PFSK-1 (cell line): ENCODE data around the gene CASQ2.

Source experiments
- FOXP2 ChIP-seq: optimal IDR thresholded peaks from 2 replicates; pipeline ENCODE3; 2011; ENCODE audit warnings: borderline replicate concordance, control low read depth, inconsistent platforms; ENCODE audit not compliant: insufficient read depth; ENCODE audit errors: extremely low read length, extremely low read depth
- POLR2AphosphoS5 ChIP-seq: IDR thresholded peaks from 2 replicates; pipeline ENCODE4 v1.6.1; 2012; ENCODE audit warnings: low read depth, mild to moderate bottlenecking, control low read depth, low read length, moderate library complexity
- SIN3A ChIP-seq: IDR thresholded peaks from 2 replicates; pipeline ENCODE4 v1.6.1; 2012; ENCODE audit warnings: mild to moderate bottlenecking, low read length, moderate library complexity, borderline replicate concordance; ENCODE audit not compliant: insufficient read depth
- TAF1 ChIP-seq: IDR thresholded peaks from 2 replicates; pipeline ENCODE4 v1.6.1; 2012; ENCODE audit warnings: low read length, control low read depth, borderline replicate concordance; ENCODE audit not compliant: insufficient read depth
- TF ChIP-seq, protein P1 (sequence below), 2 experiments: IDR thresholded peaks; 2 replicates each; pipeline versions ENCODE4 v1.6.1 to v1.8.0; 2011 to 2012; ENCODE audit warnings: low read depth in 2 of 2, low read length in 2 of 2, control low read depth in 1 of 2, inconsistent platforms in 1 of 2, mild to moderate bottlenecking in 1 of 2, moderate library complexity in 1 of 2; ENCODE audit not compliant: insufficient read depth in 1 of 2

The CASQ2 gene

DNA sequence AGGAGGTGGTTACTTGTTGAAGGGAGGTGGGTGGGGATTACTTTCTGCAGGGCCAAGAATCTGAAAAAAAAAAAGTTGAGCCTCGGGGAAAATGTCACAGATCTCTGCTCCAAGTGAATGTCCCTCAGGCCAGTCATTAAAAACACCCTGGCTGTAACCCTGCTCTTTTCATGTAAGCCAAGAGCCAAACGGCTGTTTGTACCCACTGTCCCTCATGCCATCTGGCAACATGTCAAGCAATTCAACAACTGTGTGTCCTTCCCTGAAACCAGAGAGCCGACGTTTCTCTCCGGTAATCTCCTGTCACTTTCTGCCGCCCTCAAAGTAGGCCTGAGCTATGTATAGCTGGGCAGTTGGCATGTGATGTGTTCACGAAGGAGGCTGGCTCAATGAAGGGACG is 14.7 kb downstream of the CASQ2 start:
- TF ChIP-seq TAF1 (no peak), SIN3A (no peak), FOXP2 (no peak), POLR2AphosphoS5 (no peak)
- TF ChIP-seq, protein P1, sequence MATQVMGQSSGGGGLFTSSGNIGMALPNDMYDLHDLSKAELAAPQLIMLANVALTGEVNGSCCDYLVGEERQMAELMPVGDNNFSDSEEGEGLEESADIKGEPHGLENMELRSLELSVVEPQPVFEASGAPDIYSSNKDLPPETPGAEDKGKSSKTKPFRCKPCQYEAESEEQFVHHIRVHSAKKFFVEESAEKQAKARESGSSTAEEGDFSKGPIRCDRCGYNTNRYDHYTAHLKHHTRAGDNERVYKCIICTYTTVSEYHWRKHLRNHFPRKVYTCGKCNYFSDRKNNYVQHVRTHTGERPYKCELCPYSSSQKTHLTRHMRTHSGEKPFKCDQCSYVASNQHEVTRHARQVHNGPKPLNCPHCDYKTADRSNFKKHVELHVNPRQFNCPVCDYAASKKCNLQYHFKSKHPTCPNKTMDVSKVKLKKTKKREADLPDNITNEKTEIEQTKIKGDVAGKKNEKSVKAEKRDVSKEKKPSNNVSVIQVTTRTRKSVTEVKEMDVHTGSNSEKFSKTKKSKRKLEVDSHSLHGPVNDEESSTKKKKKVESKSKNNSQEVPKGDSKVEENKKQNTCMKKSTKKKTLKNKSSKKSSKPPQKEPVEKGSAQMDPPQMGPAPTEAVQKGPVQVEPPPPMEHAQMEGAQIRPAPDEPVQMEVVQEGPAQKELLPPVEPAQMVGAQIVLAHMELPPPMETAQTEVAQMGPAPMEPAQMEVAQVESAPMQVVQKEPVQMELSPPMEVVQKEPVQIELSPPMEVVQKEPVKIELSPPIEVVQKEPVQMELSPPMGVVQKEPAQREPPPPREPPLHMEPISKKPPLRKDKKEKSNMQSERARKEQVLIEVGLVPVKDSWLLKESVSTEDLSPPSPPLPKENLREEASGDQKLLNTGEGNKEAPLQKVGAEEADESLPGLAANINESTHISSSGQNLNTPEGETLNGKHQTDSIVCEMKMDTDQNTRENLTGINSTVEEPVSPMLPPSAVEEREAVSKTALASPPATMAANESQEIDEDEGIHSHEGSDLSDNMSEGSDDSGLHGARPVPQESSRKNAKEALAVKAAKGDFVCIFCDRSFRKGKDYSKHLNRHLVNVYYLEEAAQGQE (IDR thresholded peaks at IDR 0.05; ENCODE audit: insufficient read depth in 1 of 2, low read depth in 2 of 2, low read length in 2 of 2), result no peak

DNA sequence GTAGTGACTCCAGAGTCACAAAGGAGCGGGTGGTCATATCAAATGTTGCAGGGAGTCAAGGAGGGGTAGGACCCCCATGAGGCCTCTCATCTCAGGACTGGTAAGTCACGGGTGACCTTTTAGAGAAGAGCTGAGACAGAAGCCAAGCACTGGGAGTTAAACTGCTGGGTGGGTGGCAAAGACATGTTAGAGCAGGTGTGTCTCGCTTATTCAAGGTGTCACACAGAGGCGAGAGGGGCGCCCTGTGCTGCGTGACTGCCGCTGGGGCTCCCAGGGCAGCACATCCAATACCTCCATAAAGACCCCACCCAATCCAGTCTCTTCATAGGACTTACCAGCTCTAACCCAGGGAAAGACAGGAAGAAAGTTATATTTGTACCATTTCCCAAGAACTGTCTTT is 15.2 kb downstream of the CASQ2 start:
- TF ChIP-seq TAF1 (no peak), FOXP2 (no peak), SIN3A (no peak)
- TF ChIP-seq, protein P1 (IDR thresholded peaks at IDR 0.05; ENCODE audit: insufficient read depth in 1 of 2, low read depth in 2 of 2, low read length in 2 of 2), result no peak

DNA sequence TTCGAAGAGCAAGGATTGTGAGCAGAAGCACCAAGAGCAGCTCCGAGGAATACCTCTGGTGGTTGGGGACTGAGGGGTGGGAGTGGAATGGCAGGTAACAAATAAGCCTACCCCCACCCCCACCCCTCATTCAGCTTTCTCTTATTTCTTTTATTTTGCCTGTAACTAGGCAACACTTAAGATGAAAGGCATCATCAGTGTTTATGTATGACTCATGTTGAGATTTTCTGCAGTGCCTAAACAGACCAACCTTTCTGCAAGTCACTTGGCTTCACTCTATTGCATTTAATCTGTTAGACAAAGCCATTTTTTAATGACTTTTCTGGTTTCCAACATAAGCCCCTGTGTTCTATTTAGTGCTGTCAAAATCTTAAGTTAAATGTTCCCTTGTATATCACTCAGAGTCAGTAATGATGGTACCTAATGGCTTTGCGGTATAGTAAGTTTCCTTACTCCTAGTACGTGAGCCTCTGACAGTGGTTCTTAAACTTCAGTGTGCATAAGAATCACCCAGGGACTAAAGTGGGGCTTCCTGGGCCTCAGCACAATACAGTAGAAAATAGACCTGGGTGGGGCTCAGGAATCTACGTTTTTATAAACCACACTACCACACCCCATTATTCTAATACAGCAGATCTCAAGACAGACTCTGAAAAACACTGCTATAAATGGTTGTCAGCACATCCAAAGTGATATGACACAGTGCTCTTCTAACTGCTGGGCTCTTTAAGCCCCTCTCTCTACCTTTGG is 19.9 kb downstream of the CASQ2 start:
- TF ChIP-seq SIN3A, result no peak
- TF ChIP-seq, protein P1 (IDR thresholded peaks at IDR 0.05; ENCODE audit: insufficient read depth in 1 of 2, low read depth in 2 of 2, low read length in 2 of 2), result no peak
- TF ChIP-seq TAF1, result no peak
- no peak for TF ChIP-seq POLR2AphosphoS5
- no peak for TF ChIP-seq FOXP2

DNA sequence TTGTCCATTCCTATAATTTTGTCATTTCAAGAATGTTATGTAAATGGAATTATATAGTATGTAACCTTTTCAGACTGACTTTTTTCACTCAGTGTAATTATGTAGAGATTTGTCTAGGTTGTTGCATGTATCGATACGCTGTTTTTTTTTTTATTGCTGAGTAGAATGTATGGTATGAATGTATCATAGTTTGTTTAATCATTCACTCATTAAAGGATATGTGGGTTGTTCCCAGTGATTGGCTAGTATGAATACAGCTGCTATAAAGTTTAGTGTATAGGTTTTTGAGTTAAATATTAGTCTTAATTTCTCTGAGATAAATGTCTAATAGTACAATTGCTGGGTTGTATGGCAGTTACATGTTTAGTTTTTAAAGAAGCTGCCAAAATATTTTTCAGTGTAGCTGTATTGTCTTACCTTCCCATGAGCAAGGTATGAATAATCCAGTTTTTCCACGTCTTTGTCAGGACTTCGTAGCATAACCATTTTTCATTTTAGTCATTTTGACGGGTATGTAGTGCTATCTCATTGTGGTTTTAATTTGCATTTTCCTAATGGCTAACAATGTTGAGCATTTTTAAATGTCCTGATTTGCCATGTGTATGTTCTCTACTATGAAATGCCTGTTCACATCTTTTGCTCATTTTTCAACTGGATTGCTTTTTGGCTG is 22.4 kb downstream of the CASQ2 start:
- TF ChIP-seq POLR2AphosphoS5, result no peak
- no peak for TF ChIP-seq TAF1
- TF ChIP-seq FOXP2, result no peak
- no peak for TF ChIP-seq SIN3A
- TF ChIP-seq, protein P1 (IDR thresholded peaks at IDR 0.05; ENCODE audit: insufficient read depth in 1 of 2, low read depth in 2 of 2, low read length in 2 of 2), result no peak

DNA sequence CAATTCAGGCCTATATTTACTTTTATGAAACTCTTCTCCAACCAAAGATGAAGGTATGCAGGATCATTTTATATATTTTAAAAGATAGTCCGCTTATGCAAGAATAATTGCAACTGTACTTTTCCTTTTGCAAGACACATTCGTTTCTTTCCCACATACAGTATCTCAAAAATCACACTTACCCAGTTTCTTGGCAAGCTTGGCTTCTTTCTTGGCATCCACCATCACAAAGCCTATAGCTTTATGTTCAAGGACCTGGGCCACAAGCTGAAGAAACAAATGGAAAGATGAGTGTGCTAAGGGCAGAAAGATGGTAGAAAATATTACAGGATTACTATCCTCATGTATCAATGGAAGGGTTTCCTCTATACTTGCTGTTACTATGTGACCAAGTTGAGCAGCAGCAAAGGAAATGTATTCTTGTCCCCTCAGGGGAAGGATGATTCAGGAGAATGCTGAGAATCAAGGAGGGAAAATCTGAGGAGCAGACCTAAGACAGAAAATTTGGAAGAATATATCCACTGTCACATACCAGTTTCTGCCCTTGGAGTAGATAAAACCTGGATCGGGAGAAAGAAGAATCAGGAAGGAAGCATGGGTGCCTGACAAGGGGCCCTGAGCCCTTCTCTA is 23.8 kb downstream of the CASQ2 start:
- TF ChIP-seq SIN3A, result no peak
- TF ChIP-seq, protein P1 (IDR thresholded peaks at IDR 0.05; ENCODE audit: insufficient read depth in 1 of 2, low read depth in 2 of 2, low read length in 2 of 2), result no peak
- TF ChIP-seq FOXP2, result no peak
- no peak for TF ChIP-seq TAF1
- no peak for TF ChIP-seq POLR2AphosphoS5
